K562 (cell line): ENCODE results near the gene RITA1. TPM values are rescaled to one million over a fixed set of nuclear protein-coding genes. Genes with fewer than 3 reads are reported as not detected.
A peak's percentile ranks its signal among the peaks of the same experiment; 100 is the strongest.

Experiments used
- ARID1B ChIP-seq: fragments of 450-650 bp; IDR thresholded peaks from 2 replicates; pipeline ENCODE4 v1.6.1; 2016; ENCODE audit warnings: antibody characterized with exemption, mild to moderate bottlenecking, inconsistent platforms
- ASH1L ChIP-seq: fragments of 450-650 bp; IDR thresholded peaks from 2 replicates; pipeline ENCODE4 v1.6.1; 2018; ENCODE audit warnings: borderline replicate concordance, mild to moderate bottlenecking, low read depth; ENCODE audit not compliant: partially characterized antibody
- BCL6 ChIP-seq: fragments of 250-450 bp; sonication (Bioruptor Pico); IDR thresholded peaks from 2 replicates; pipeline ENCODE4 v1.4.0; 2020
- BRD9 ChIP-seq: fragments of 450-650 bp; IDR thresholded peaks from 2 replicates; pipeline ENCODE4 v1.6.1; 2018; ENCODE audit warnings: low read depth; ENCODE audit not compliant: partially characterized antibody
- CBFA2T2 ChIP-seq: fragments of 450-650 bp; conservative IDR thresholded peaks from 2 replicates; pipeline ENCODE4 v1.6.1; 2017; ENCODE audit warnings: mild to moderate bottlenecking
- CCNT2 ChIP-seq: IDR thresholded peaks from 2 replicates; pipeline ENCODE4 v1.6.1; 2011; ENCODE audit warnings: borderline replicate concordance, low read depth, mild to moderate bottlenecking, moderate library complexity, mixed read lengths, low read length; ENCODE audit not compliant: insufficient read length; ENCODE audit errors: extremely low read depth
- E2F3 ChIP-seq: fragments of 250-450 bp; sonication (Bioruptor Pico); IDR thresholded peaks from 2 replicates; pipeline ENCODE4 v1.4.0; 2020; ENCODE audit warnings: mild to moderate bottlenecking
- FOXP1 ChIP-seq: sonication (generic); formaldehyde crosslinking; IDR thresholded peaks from 2 replicates; pipeline ENCODE4 v1.8.0; 2022; ENCODE audit warnings: mild to moderate bottlenecking, missing genetic modification reagents
- KDM2B ChIP-seq: fragments of 250-450 bp; sonication (Bioruptor Pico); IDR thresholded peaks from 2 replicates; pipeline ENCODE4 v1.8.0; 2021; ENCODE audit warnings: mild to moderate bottlenecking, moderate library complexity
- NBN ChIP-seq: fragments of 450-650 bp; IDR thresholded peaks from 2 replicates; pipeline ENCODE4 v1.6.1; 2016; ENCODE audit warnings: low read depth, mild to moderate bottlenecking
- NFIC ChIP-seq: fragments of 450-650 bp; IDR thresholded peaks from 2 replicates; pipeline ENCODE4 v1.6.1; 2017; ENCODE audit warnings: mild to moderate bottlenecking, inconsistent platforms
- NR2C1 ChIP-seq, 2 experiments: fragments of 450-650 bp; IDR thresholded peaks; 2 replicates each; pipeline ENCODE4 v1.6.1; 2017; ENCODE audit warnings: mild to moderate bottlenecking in 2 of 2, antibody characterized with exemption in 1 of 2, inconsistent platforms in 1 of 2, missing compliant biosample characterization in 1 of 2, missing genetic modification characterization in 1 of 2
- SETDB1 ChIP-seq: IDR thresholded peaks from one replicate; pipeline ENCODE4 v1.6.1; 2012; ENCODE audit warnings: low read length, control low read depth, inconsistent platforms
- SNIP1 ChIP-seq: fragments of 450-650 bp; IDR thresholded peaks from 2 replicates; pipeline ENCODE4 v1.7.1; 2017; ENCODE audit warnings: low read depth, mild to moderate bottlenecking
- TAL1 ChIP-seq: fragments of 450-650 bp; IDR thresholded peaks from 2 replicates; pipeline ENCODE4 v1.6.1; 2016; ENCODE audit warnings: mild to moderate bottlenecking
- TBL1XR1 ChIP-seq, 2 experiments: IDR thresholded peaks; 2 replicates each; pipeline ENCODE4 v1.6.1; 2012; ENCODE audit warnings: improper control_type of control experiment in 2 of 2, low read length in 2 of 2, mild to moderate bottlenecking in 1 of 2
- TCF3 ChIP-seq: sonication (generic); formaldehyde crosslinking; IDR thresholded peaks from 2 replicates; pipeline ENCODE4 v1.4.0; 2020; ENCODE audit warnings: mild to moderate bottlenecking, missing genetic modification reagents
- TFAM ChIP-seq: fragments of 250-450 bp; sonication (Bioruptor Pico); conservative IDR thresholded peaks from 2 replicates; pipeline ENCODE4 v1.5.0; 2021; ENCODE audit warnings: mild to moderate bottlenecking, moderate library complexity
- ZFX ChIP-seq: sonication (generic); formaldehyde crosslinking; IDR thresholded peaks from 2 replicates; pipeline ENCODE4 v1.8.0; 2022; ENCODE audit warnings: mild to moderate bottlenecking, missing genetic modification reagents, moderate library complexity
- ZKSCAN8 ChIP-seq: fragments of 200-800 bp; sonication (Bioruptor generic); IDR thresholded peaks from 2 replicates; pipeline ENCODE4 v1.6.1; 2016; ENCODE audit warnings: missing genetic modification characterization, missing compliant biosample characterization
- ZNF551 ChIP-seq: fragments of 250-450 bp; sonication (Bioruptor Pico); IDR thresholded peaks from 2 replicates; pipeline ENCODE4 v1.5.0; 2021; ENCODE audit warnings: mild to moderate bottlenecking, moderate library complexity
- ZNF830 ChIP-seq: fragments of 250-450 bp; sonication (Bioruptor Pico); IDR thresholded peaks from 2 replicates; pipeline ENCODE4 v1.5.0; 2021; ENCODE audit warnings: mild to moderate bottlenecking
- polyA plus RNA-seq, 8 experiments: library from polyadenylated mRNA; depleted of rRNA in 4 of 8; stranded (reverse) in 5 of 8; unstranded in 3 of 8; fragments of >200 nt; fragmentation: Nextera tagmentation in 2 of 8; fragmentation: Illumina TruSeq in 1 of 8; extraction: Ambion mirVana in 2 of 8; extraction: Trizol in 1 of 8; gene quantifications; 2 replicates each; pipeline versions ENCODE4 v1.2.1 to v1.2.3, GENCODE V29; 2011 to 2014; ENCODE audit warnings: inconsistent platforms in 1 of 8, missing spikeins in 1 of 8
- total RNA-seq, 7 experiments: library from RNA; depleted of rRNA in 6 of 7; stranded (reverse); fragments of >200 nt in 6 of 7; fragmentation: Illumina TruSeq in 2 of 7; extraction: Trizol in 2 of 7; gene quantifications; 2 replicates each; pipeline versions ENCODE4 v1.2.1 to v1.2.3, GENCODE V29; 2011 to 2021; ENCODE audit warnings: low replicate concordance in 1 of 7
- TF ChIP-seq, protein P1 (sequence below): fragments of 250-450 bp; sonication (Bioruptor Pico); IDR thresholded peaks from 2 replicates; pipeline ENCODE4 v1.8.0; 2022; ENCODE audit warnings: inconsistent platforms
- TF ChIP-seq, protein P2 (sequence below): IDR thresholded peaks from 2 replicates; pipeline ENCODE4 v1.6.1; 2011; ENCODE audit not compliant: insufficient read length; ENCODE audit errors: extremely low read depth
- TF ChIP-seq, protein P3 (sequence below): sonication (generic); formaldehyde crosslinking; IDR thresholded peaks from 2 replicates; pipeline ENCODE4 v1.8.1; 2023; ENCODE audit warnings: mild to moderate bottlenecking, missing genetic modification reagents
- TF ChIP-seq, protein P4 (sequence below): fragments of 250-450 bp; sonication (Bioruptor Pico); IDR thresholded peaks from 2 replicates; pipeline ENCODE4 v1.8.0; 2021; ENCODE audit warnings: moderate library complexity, mild to moderate bottlenecking, inconsistent platforms
- TF ChIP-seq, protein P5 (sequence below): fragments of 250-450 bp; sonication (Bioruptor Pico); IDR thresholded peaks from 2 replicates; pipeline ENCODE4 v1.5.0; 2021

RITA1 gene
- total and polyA plus RNA-seq, 9 of the 15 experiments (the other 6 are each of a cell fraction or from before 2014, with no cell fraction given) = 2.8 to 40.4 (median 18.0) TPM

DNA sequence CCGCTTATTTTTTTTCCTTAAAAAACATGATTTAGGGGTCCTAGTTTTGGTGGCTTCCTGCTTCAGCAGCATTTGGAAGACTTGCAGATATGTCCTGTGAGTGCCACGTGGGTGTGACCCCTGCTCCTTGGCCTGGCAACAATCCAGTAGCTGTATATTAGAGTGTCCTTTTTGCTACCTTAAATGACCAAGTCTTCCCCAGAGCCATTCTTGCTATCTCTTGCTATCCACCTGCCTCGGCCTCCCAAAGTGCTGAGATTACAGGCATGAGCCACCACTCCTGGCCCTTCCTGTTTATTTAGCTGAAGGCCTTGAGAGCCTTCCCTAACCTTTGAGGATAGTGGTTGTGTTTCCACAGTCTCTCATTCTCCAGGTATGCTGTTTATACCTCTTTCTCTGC, 52.8 kb downstream of the RITA1 start (continued):
- TF ChIP-seq, protein P1, sequence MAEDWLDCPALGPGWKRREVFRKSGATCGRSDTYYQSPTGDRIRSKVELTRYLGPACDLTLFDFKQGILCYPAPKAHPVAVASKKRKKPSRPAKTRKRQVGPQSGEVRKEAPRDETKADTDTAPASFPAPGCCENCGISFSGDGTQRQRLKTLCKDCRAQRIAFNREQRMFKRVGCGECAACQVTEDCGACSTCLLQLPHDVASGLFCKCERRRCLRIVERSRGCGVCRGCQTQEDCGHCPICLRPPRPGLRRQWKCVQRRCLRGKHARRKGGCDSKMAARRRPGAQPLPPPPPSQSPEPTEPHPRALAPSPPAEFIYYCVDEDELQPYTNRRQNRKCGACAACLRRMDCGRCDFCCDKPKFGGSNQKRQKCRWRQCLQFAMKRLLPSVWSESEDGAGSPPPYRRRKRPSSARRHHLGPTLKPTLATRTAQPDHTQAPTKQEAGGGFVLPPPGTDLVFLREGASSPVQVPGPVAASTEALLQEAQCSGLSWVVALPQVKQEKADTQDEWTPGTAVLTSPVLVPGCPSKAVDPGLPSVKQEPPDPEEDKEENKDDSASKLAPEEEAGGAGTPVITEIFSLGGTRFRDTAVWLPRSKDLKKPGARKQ (CRISPR knock-in tag) = no peak
- TF ChIP-seq, protein P2, sequence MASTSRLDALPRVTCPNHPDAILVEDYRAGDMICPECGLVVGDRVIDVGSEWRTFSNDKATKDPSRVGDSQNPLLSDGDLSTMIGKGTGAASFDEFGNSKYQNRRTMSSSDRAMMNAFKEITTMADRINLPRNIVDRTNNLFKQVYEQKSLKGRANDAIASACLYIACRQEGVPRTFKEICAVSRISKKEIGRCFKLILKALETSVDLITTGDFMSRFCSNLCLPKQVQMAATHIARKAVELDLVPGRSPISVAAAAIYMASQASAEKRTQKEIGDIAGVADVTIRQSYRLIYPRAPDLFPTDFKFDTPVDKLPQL = no peak
- TF ChIP-seq SNIP1 (no peak), ASH1L (no peak), NBN (0 out of 2 replicates have a peak, but pooled peaks have one; percentile 42), ARID1B (peak; percentile 83), ZKSCAN8 (CRISPR knock-in tag) (no peak), TFAM (CRISPR knock-in tag) (no peak), CCNT2 (no peak), TAL1 (peak; percentile 74), NR2C1 (IDR thresholded peaks at IDR 0.05) (peak; percentile 47; the same call in 1 of the 2 replicates), NR2C1 (tag; IDR thresholded peaks at IDR 0.05) (peak; percentile 67), ZFX (CRISPR knock-in tag) (peak; percentile 47; the same call in 1 of the 2 replicates), BRD9 (no peak), BCL6 (no peak), TBL1XR1 (IDR thresholded peaks at IDR 0.05; ENCODE audit: low read length in 2 of 2) (0 out of 4 replicates have a peak, but pooled peaks of 1 of the 2 experiments have one; percentile 31), ZNF551 (CRISPR knock-in tag) (no peak), ZNF830 (CRISPR knock-in tag) (no peak), E2F3 (CRISPR knock-in tag) (no peak), SETDB1 (no peak), NFIC (peak; percentile 93), FOXP1 (no peak), TCF3 (CRISPR knock-in tag) (peak; percentile 84), KDM2B (CRISPR knock-in tag) (no peak), CBFA2T2 (peak; percentile 77)
- TF ChIP-seq, protein P3, sequence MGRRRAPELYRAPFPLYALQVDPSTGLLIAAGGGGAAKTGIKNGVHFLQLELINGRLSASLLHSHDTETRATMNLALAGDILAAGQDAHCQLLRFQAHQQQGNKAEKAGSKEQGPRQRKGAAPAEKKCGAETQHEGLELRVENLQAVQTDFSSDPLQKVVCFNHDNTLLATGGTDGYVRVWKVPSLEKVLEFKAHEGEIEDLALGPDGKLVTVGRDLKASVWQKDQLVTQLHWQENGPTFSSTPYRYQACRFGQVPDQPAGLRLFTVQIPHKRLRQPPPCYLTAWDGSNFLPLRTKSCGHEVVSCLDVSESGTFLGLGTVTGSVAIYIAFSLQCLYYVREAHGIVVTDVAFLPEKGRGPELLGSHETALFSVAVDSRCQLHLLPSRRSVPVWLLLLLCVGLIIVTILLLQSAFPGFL (CRISPR knock-in tag) = no peak
- TF ChIP-seq, protein P4, sequence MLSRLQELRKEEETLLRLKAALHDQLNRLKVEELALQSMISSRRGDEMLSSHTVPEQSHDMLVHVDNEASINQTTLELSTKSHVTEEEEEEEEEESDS (CRISPR knock-in tag) = no peak
- TF ChIP-seq, protein P5, sequence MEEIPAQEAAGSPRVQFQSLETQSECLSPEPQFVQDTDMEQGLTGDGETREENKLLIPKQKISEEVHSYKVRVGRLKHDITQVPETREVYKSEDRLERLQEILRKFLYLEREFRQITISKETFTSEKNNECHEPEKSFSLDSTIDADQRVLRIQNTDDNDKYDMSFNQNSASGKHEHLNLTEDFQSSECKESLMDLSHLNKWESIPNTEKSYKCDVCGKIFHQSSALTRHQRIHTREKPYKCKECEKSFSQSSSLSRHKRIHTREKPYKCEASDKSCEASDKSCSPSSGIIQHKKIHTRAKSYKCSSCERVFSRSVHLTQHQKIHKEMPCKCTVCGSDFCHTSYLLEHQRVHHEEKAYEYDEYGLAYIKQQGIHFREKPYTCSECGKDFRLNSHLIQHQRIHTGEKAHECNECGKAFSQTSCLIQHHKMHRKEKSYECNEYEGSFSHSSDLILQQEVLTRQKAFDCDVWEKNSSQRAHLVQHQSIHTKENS (CRISPR knock-in tag) = no peak
